ENCODE results near the gene PPP4R1.

- TF ChIP-seq POLR2AphosphoS5 (IDR thresholded peaks at IDR 0.05) (no peak), CTCF (IDR thresholded peaks at IDR 0.05 in 8 of 11, conservative IDR thresholded peaks at IDR 0.05 in 3 of 11) (no peak)
These were observed 17.4 kb downstream of the PPP4R1 start for GRCh38 chr18:9596843-9597526.

Data from spleen (tissue), 7 donors.